Suprapubic skin (tissue), 4 donors: ENCODE results near the gene PPP1CA.

Experiments used
- POLR2A ChIP-seq, 2 donors: fragments of 450-650 bp; IDR thresholded peaks; one replicate each; pipeline ENCODE4 v1.6.1; 2017; ENCODE audit warnings: antibody characterized with exemption in 2 of 2, mild to moderate bottlenecking in 2 of 2, moderate library complexity in 2 of 2
- POLR2AphosphoS5 ChIP-seq, 3 donors: sonication (generic); formaldehyde crosslinking; IDR thresholded peaks; one replicate each; pipeline ENCODE4 v1.6.1; 2017; ENCODE audit warnings: antibody characterized with exemption in 3 of 3

DNA sequence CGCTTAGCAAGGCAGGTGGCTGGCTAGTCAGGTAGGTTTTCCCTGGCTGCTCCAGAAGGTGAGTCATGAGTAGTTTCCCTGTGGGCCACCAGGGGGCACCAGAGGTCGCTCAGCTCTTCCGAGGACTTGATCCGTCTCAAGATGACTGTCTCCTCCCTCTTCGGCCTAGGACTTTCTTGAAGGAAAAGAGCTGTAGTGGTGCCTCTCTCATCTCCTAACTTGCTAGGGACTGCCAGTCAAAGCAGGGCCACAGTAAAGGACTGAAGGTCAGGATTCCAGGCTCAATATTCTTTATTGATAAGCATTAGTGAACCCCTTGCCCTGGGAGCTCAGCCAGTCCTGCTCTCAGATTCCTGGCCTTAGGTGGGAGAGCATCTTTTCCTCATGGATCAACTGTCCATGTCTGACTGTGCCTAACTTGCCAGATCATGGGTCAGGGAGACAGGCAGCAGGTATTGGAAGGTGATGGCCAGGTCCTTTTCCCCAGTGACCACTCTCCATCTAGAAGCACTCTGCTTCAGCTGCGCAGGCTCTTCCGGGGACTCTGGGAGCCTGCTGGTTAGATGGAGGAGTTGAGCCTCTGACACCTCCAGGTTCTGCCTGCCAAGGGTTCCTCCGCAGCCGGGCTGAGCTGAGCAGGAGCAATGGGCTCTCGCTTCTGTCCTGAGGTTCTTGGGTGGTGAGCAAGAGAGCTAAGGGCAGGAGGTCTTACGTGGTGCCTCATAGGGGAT, 50.2 kb downstream of the PPP1CA start:
- TF ChIP-seq POLR2A (IDR thresholded peaks at IDR 0.05) (no peak), POLR2AphosphoS5 (IDR thresholded peaks at IDR 0.05) (no peak)
